ENCODE measurements around the gene C1orf232. TPM values are rescaled to one million over a fixed set of nuclear protein-coding genes. Genes with fewer than 3 reads are reported as not detected.

C1orf232 gene
- total and polyA plus RNA-seq, 9 donors = not detected

DNA sequence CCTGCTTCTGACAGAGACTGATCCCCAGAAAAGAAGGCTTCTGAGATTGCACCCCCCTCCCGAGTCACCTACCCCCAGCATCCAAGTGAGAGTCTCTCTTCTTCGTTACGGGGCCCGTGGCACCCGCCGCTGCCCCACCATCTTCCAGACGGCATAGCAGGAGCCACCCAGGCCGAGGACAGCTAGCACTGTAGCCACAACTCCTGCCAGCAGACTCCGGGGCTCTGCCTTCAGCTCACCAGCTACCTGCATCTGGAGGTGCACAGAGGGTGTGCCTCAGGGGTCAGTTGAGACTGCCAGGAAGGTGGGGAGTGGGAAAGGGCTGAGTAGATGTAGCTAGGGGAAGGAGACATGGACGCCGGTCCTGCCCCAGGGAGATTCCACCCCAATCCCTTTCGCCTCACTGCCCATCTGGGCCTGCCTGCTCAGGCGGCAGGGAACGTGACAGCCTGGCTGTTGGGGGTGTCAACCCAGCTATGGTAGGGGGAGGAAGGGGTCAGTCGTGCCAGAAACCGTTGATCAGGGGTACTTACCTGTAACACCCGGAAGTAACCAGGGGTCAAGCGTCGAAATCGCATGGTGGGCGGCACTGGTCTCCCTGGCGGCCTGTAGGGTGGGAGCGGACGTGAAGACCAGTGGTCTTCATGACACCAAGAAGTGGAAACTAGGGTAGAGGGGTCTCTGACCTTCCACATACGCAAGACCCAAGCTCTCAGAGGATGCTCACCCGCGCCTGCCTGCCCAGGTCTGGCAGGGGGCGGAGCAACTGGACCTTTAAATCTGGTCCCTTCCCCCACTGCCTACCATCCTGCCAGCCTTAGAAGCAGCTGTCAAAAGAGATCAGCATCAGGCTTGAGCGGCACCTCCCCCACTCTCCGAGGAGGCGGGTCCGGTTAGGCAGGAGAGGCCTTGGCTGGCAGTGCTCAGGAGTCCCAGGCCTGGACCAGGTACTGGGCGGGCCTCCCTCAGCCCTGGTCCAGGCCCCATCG, 2.6 kb upstream of the C1orf232 start, which contains the start of gene ZNF593OS:
Gene ZNF593OS, minus strand, starts transcription at position 749 of the 989 bp plus-strand sequence. Its CDS starts 171 bp downstream, at position 578.
- H3K27ac ChIP-seq = no peak within 1 kb of the TSS
- no peak within 1 kb of the TSS for H3K4me3 ChIP-seq
- no peak for TF ChIP-seq POLR2A (IDR thresholded peaks at IDR 0.05)
- TF ChIP-seq, protein P1, sequence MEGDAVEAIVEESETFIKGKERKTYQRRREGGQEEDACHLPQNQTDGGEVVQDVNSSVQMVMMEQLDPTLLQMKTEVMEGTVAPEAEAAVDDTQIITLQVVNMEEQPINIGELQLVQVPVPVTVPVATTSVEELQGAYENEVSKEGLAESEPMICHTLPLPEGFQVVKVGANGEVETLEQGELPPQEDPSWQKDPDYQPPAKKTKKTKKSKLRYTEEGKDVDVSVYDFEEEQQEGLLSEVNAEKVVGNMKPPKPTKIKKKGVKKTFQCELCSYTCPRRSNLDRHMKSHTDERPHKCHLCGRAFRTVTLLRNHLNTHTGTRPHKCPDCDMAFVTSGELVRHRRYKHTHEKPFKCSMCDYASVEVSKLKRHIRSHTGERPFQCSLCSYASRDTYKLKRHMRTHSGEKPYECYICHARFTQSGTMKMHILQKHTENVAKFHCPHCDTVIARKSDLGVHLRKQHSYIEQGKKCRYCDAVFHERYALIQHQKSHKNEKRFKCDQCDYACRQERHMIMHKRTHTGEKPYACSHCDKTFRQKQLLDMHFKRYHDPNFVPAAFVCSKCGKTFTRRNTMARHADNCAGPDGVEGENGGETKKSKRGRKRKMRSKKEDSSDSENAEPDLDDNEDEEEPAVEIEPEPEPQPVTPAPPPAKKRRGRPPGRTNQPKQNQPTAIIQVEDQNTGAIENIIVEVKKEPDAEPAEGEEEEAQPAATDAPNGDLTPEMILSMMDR (IDR thresholded peaks at IDR 0.05) = no peak
- no peak for TF ChIP-seq EP300 (IDR thresholded peaks at IDR 0.05)
- H3K27me3 ChIP-seq = no peaks in the 10 kb centered on the region
- peaks cover 6% of the 10 kb centered on the region for H3K4me1 ChIP-seq (ENCODE audit: insufficient read depth)
- intact Hi-C loops (cut with DNase I) = no loop called here
- no peak for DNase-seq
- H3K36me3 ChIP-seq = no peaks in the 10 kb centered on the region
- WGBS, 3 donors = 87 to 91% (median 91%) methylated on average over 33 to 34 of the region's 34 CpGs
- no peaks in the 10 kb centered on the region for H3K9me3 ChIP-seq

DNA sequence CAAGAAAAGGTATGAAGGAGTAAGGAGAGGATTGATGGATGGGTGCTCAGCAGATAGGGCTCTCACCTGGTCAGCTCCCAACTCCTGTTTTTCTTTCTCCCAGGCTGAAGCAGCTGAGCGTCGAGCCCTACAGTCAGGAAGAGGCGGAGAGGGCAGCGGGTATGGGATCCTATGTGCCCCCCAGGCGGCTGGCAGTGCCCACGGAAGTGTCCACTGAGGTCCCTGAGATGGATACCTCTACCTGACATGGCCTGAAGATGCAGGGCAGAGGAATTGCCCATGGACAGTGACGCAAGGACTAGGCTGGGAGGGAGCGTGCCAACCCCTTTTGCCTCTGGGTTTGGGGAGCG, 1.7 kb upstream of the C1orf232 start:
- H3K4me3 ChIP-seq = peak overlapping the region; percentile 91
- peak overlapping the region in 1 of 2 donors; percentile 76 for H3K27ac ChIP-seq
- no peak for DNase-seq
- H3K9me3 ChIP-seq = no peaks in the 10 kb centered on the region
- TF ChIP-seq, protein P1 (IDR thresholded peaks at IDR 0.05) = no peak
- TF ChIP-seq POLR2A (IDR thresholded peaks at IDR 0.05) (no peak), EP300 (IDR thresholded peaks at IDR 0.05) (no peak)
- no peaks in the 10 kb centered on the region for H3K36me3 ChIP-seq
- 57 to 65% (median 62%) methylated on average over 9 of the region's 9 CpGs for WGBS, 3 donors
- peaks cover 6% of the 10 kb centered on the region for H3K4me1 ChIP-seq (ENCODE audit: insufficient read depth)
- H3K27me3 ChIP-seq = no peaks in the 10 kb centered on the region
- intact Hi-C loops (cut with DNase I) = no loop called here

DNA sequence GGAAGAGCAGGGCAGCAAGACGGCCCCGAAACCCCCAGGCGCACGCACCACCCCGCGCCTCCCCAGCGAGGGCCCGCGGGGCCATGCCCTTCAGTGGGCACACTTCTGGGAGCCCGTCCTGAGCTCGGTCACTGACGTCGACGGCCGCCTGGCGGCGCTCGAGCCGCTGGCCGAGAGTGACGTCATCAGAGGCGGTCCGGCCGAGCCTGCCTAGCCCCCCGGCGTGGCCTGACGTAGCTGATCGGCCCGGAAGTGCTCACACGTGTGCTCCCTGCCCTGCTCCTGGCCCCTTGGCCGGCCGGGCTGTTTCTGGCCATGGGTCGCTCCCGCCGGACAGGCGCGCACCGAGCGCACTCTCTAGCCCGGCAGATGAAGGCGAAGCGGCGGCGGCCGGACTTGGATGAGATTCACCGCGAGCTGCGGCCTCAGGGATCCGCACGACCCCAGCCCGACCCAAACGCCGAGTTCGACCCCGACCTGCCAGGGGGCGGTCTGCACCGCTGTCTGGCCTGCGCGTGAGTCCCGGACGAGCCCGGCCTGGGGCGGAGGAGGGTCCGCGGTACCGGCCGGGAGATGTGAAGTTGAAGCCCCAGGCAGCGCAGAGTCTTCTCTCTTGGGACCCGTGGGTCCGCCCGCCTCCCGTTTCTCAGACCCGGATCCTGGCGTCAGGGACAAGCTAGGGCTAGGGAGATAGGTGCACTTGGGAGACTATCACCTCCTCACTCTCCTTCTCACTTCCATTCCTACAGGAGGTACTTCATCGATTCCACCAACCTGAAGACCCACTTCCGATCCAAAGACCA, 1.1 kb upstream of the C1orf232 start, which contains the start of gene ZNF593:
Gene ZNF593, plus strand, starts transcription at position 240 of the 803 bp plus-strand sequence. Its CDS starts 76 bp downstream, at position 316.
- peak; percentile 78 for TF ChIP-seq POLR2A (IDR thresholded peaks at IDR 0.05)
- TF ChIP-seq EP300 (IDR thresholded peaks at IDR 0.05) = peak; percentile 57
- TF ChIP-seq, protein P1 (IDR thresholded peaks at IDR 0.05) = peak; percentile 88 to 99 (median 98)
- H3K36me3 ChIP-seq = no peaks in the 10 kb centered on the region
- peaks cover 6% of the 10 kb centered on the region for H3K4me1 ChIP-seq (ENCODE audit: insufficient read depth)
- H3K27me3 ChIP-seq = no peaks in the 10 kb centered on the region
- peak within 1 kb of the TSS; percentile 43 to 76 for H3K27ac ChIP-seq
- WGBS, 3 donors = 1 to 2% (median 1%) methylated on average over 62 to 76 of the region's 76 CpGs
- intact Hi-C loops (cut with DNase I) = loop anchor here in 1 of 4 donors (5.0 kb wide), 1 partner anchor 62 kb away; the partner anchor contains the start of gene CEP85
- H3K4me3 ChIP-seq = peak within 1 kb of the TSS; percentile 91
- peak; percentile 93 to 96 (median 95) for DNase-seq
- H3K9me3 ChIP-seq = no peaks in the 10 kb centered on the region

DNA sequence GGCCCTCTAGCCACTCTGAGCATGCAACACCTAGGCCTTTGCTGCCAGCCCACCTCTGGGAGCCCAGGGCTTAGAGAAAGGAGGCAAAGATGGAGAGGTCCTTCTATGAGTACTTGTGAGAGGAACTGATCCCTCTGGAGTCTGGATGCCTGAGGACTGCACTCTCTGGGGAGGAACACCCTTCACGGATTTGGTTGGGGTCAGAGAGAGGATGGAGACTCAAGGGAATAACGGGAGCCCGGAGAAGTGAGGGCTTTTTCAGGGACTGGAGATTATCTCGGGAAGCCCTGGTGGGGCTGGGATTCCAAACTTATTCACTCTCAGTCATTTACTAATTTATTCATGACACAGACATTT, 413 bp upstream of the C1orf232 start:
- H3K4me3 ChIP-seq = peak overlapping the region; percentile 91

More for the DNA sequence above, 413 bp upstream of the C1orf232 start:
- Histone ChIP-seq H3K4me1 (ENCODE audit: insufficient read depth) (peaks cover 9% of the 10 kb centered on the region), H3K9me3 (no peaks in the 10 kb centered on the region), H3K27me3 (no peaks in the 10 kb centered on the region), H3K36me3 (no peaks in the 10 kb centered on the region), H3K27ac (peak overlapping the region; percentile 43 to 76)
- DNase-seq = no peak
- intact Hi-C loops (cut with DNase I) = loop anchor here in 1 of 4 donors (5.0 kb wide), 1 partner anchor 63 kb away; the partner anchor contains the start of gene CEP85
- 29 to 38% (median 31%) methylated on average over 4 of the region's 4 CpGs for WGBS, 3 donors
- TF ChIP-seq POLR2A (IDR thresholded peaks at IDR 0.05) (no peak), EP300 (IDR thresholded peaks at IDR 0.05) (no peak)
- TF ChIP-seq, protein P1 (IDR thresholded peaks at IDR 0.05) = no peak

Measured in ovary (tissue), 9 donors.